Measurements from ENCODE around the gene USP24. TPM values are rescaled to one million over a fixed set of nuclear protein-coding genes. Genes with fewer than 3 reads are reported as not detected.

USP24 gene
- total RNA-seq, 1 donor from 2014 or later, result 58.1 TPM

GRCh38 chr1:55154616-55155015 lies 60.5 kb downstream of the USP24 start:
- DNase-seq (ENCODE audit: low spot score in 2 of 2, unreplicated experiment in 2 of 2), result no peak
- H3K27ac Mint-ChIP-seq, result no peak overlapping the region
- no peaks in the 10 kb centered on the region for H3K9me3 Mint-ChIP-seq
- no peaks in the 10 kb centered on the region for H3K4me1 Mint-ChIP-seq
- TF ChIP-seq CTCF (IDR thresholded peaks at IDR 0.05; ENCODE audit: unreplicated experiment), result no peak
- peaks cover 39% of the 10 kb centered on the region for H3K36me3 Mint-ChIP-seq
- H3K27me3 Mint-ChIP-seq (ENCODE audit: low read depth), result no peaks in the 10 kb centered on the region
- H3K4me3 Mint-ChIP-seq, result no peak overlapping the region

- peaks cover 37% of the 10 kb centered on the region for H3K36me3 Mint-ChIP-seq
- no peaks in the 10 kb centered on the region for H3K9me3 Mint-ChIP-seq
- no peak overlapping the region for H3K4me3 Mint-ChIP-seq
- H3K4me1 Mint-ChIP-seq, result no peaks in the 10 kb centered on the region
- TF ChIP-seq CTCF (IDR thresholded peaks at IDR 0.05; ENCODE audit: unreplicated experiment), result no peak
- H3K27me3 Mint-ChIP-seq (ENCODE audit: low read depth), result no peaks in the 10 kb centered on the region
- no peak for DNase-seq (ENCODE audit: low spot score in 2 of 2, unreplicated experiment in 2 of 2)
- no peak overlapping the region for H3K27ac Mint-ChIP-seq
Measured at GRCh38 chr1:55153031-55153430, 62.1 kb downstream of the USP24 start.

- TF ChIP-seq CTCF (IDR thresholded peaks at IDR 0.05; ENCODE audit: unreplicated experiment), result no peak
- Mint-ChIP-seq H3K27me3 (ENCODE audit: low read depth) (no peaks in the 10 kb centered on the region), H3K9me3 (no peaks in the 10 kb centered on the region), H3K4me1 (peaks cover 3% of the 10 kb centered on the region), H3K4me3 (no peak overlapping the region), H3K27ac (no peak overlapping the region), H3K36me3 (peaks cover 31% of the 10 kb centered on the region)
- no peak for DNase-seq (ENCODE audit: low spot score in 2 of 2, unreplicated experiment in 2 of 2)
Measured at GRCh38 chr1:55150880-55151588, 64.1 kb downstream of the USP24 start.

- H3K27ac Mint-ChIP-seq, result no peak overlapping the region
- no peaks in the 10 kb centered on the region for H3K27me3 Mint-ChIP-seq (ENCODE audit: low read depth)
- H3K4me3 Mint-ChIP-seq, result no peak overlapping the region
- H3K9me3 Mint-ChIP-seq, result no peaks in the 10 kb centered on the region
- DNase-seq (ENCODE audit: low spot score in 2 of 2, unreplicated experiment in 2 of 2), result no peak
- peaks cover 30% of the 10 kb centered on the region for H3K36me3 Mint-ChIP-seq
- TF ChIP-seq CTCF (IDR thresholded peaks at IDR 0.05; ENCODE audit: unreplicated experiment), result no peak
- H3K4me1 Mint-ChIP-seq, result peaks cover 3% of the 10 kb centered on the region
Measured at GRCh38 chr1:55148676-55149075, 66.5 kb downstream of the USP24 start.

GRCh38 chr1:55147524-55147923 lies 67.6 kb downstream of the USP24 start:
- DNase-seq (ENCODE audit: low spot score in 2 of 2, unreplicated experiment in 2 of 2), result no peak
- H3K27me3 Mint-ChIP-seq (ENCODE audit: low read depth), result no peaks in the 10 kb centered on the region
- TF ChIP-seq CTCF (IDR thresholded peaks at IDR 0.05; ENCODE audit: unreplicated experiment), result no peak
- no peaks in the 10 kb centered on the region for H3K9me3 Mint-ChIP-seq
- H3K27ac Mint-ChIP-seq, result no peak overlapping the region
- H3K4me1 Mint-ChIP-seq, result peaks cover 3% of the 10 kb centered on the region
- H3K4me3 Mint-ChIP-seq, result no peak overlapping the region
- peaks cover 27% of the 10 kb centered on the region for H3K36me3 Mint-ChIP-seq

Measured in mesothelial cell of epicardium (in vitro differentiated cells).